ENCODE data around the gene SOX15. TPM values are rescaled to one million over a fixed set of nuclear protein-coding genes. Genes with fewer than 3 reads are reported as not detected.

SOX15 gene
- total RNA-seq, 4 donors from 2014 or later = 0.56 to 0.95 (median 0.72) TPM; not detected in 1

DNA sequence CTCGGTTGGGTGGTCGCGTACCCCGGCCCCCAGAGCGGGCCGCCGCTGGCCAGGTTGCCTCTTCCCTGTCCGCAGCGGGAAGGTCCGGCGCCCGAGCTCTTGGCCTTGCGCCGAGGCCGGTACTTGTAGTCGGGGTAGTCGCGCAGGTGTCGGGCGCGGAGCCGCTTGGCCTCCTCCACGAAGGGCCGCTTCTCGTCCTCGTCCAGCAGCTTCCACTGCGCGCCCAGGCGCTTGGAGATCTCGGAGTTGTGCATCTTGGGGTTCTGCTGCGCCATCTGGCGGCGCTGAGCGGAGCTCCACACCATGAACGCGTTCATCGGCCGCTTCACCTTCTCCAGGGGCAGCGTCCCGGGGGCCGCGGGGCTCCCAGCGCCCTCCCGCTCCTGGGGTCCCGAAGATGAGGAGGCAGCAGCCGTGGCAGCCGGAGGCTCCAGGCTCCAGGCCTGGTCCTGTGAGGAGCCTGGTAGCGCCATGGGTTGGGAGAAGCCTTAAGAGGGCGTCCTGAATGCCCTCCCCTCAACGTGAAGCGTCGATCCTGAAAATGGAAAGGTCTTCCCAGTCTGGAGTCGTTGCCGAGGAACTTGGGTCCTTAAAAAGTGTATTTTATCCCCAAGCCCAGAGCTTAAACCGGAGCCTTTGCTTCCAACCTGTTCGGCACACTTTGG, 558 bp downstream of the SOX15 start:
- peak in 2 of 3 donors; percentile 33 to 47 for TF ChIP-seq CTCF (IDR thresholded peaks at IDR 0.05)
- ATAC-seq (ENCODE audit: low FRiP score) = peak; percentile 70
- DNase-seq (ENCODE audit: low spot score) = peak; percentile 64

GRCh38 chr17:7588553-7589203, 1.2 kb downstream of the SOX15 start:
- ATAC-seq (ENCODE audit: low FRiP score) = no peak
- no peak for TF ChIP-seq CTCF (IDR thresholded peaks at IDR 0.05)
- no peak for DNase-seq (ENCODE audit: low spot score)

GRCh38 chr17:7587420-7588151, 2.3 kb downstream of the SOX15 start:
- no peak for ATAC-seq (ENCODE audit: low FRiP score)
- TF ChIP-seq CTCF (IDR thresholded peaks at IDR 0.05) = no peak
- no peak for DNase-seq (ENCODE audit: low spot score)

DNA sequence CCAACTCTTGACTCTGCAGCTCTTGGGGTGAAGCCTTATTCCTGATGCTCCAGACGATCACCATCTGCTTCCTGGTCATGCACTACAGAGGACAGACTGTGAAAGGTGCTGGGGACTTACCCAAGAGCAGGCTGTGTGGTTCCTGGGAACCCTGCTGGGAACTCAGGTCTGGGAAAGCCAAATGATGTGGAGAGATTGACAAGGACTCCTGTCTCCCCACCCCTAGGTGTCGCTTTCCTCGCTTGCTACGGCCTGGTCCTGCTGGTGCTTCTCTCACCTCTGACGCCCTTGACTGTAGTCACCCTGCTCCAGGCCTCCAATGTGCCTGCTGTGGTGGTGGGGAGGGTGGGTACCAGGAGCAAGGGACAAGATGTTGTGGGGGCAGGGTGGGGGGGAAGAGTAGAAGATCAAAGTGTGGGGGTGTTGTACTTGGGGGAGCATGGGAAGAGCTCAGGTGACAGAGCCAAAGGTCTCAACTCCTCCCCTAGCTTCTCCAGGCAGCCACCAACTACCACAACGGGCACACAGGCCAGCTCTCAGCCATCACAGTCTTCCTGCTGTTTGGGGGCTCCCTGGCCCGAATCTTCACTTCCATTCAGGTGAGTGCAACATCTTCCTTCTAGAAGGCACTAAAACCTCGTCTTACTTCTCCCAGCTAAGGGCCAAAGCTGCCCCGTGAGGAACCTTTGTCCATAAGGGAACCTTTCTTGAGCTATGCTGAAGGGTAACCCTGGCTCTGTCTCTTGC, 3.0 kb downstream of the SOX15 start:
- no peak for DNase-seq (ENCODE audit: low spot score)
- no peak for ATAC-seq (ENCODE audit: low FRiP score)
- TF ChIP-seq CTCF (IDR thresholded peaks at IDR 0.05) = no peak

- no peak for TF ChIP-seq CTCF (IDR thresholded peaks at IDR 0.05)
- peak; percentile 74 for DNase-seq (ENCODE audit: low spot score)
- ATAC-seq (ENCODE audit: low FRiP score) = peak; percentile 70
These were observed 6.4 kb downstream of the SOX15 start, which contains the start of gene MPDU1 for GRCh38 chr17:7583253-7584109. Gene MPDU1, plus strand, starts transcription at chr17:7583852. Its CDS starts 11 bp downstream, at chr17:7583863.

Measured in omental fat pad (tissue), 4 donors.